Prostate gland (tissue), 2 donors: ENCODE data around the gene EOMES.

Experiments
- CTCF ChIP-seq, 4 experiments: fragments of 200-600 bp in 2 of 4; fragments of 450-650 bp in 2 of 4; sonication (generic) in 2 of 4; IDR thresholded peaks; 1 replicate in 3 of 4; 2 replicates in 1 of 4; pipeline ENCODE4 v1.5.1; 2016 to 2019; ENCODE audit warnings: antibody characterized with exemption in 4 of 4, mild to moderate bottlenecking in 2 of 4, moderate library complexity in 2 of 4
- POLR2A ChIP-seq: fragments of 450-650 bp; IDR thresholded peaks from one replicate; pipeline ENCODE4 v1.6.1; 2016; ENCODE audit warnings: antibody characterized with exemption, mild to moderate bottlenecking
- POLR2AphosphoS5 ChIP-seq: sonication (generic); formaldehyde crosslinking; IDR thresholded peaks from one replicate; pipeline ENCODE4 v1.6.1; 2017; ENCODE audit warnings: antibody characterized with exemption

GRCh38 chr3:27686642-27687041 lies 35.5 kb downstream of the EOMES start:
- TF ChIP-seq CTCF (IDR thresholded peaks at IDR 0.05) (no peak), POLR2AphosphoS5 (no peak), POLR2A (no peak)
